Measurements from ENCODE around the gene C2orf72. TPM values are rescaled to one million over a fixed set of nuclear protein-coding genes. Genes with fewer than 3 reads are reported as not detected.

The C2orf72 gene
- total RNA-seq, 4 donors from 2014 or later: 0.06 to 0.83 (median 0.17) TPM; not detected in 1

GRCh38 chr2:231029563-231029962 lies 7.8 kb upstream of the C2orf72 start:
- H3K9me3 ChIP-seq: peaks cover 0 to 3% (median 0%) of the 10 kb centered on the region in 4 donors
- no peak overlapping the region for H3K4me3 ChIP-seq
- H3K27me3 ChIP-seq: peaks cover 0 to 43% (median 0%) of the 10 kb centered on the region in 4 donors
- TF ChIP-seq CTCF (IDR thresholded peaks at IDR 0.05) (no peak), EP300 (IDR thresholded peaks at IDR 0.05) (no peak), POLR2AphosphoS5 (IDR thresholded peaks at IDR 0.05) (no peak), POLR2A (IDR thresholded peaks at IDR 0.05; ENCODE audit: low read depth) (no peak)
- no peak for DNase-seq (ENCODE audit: extremely low spot score)
- no peaks in the 10 kb centered on the region for H3K4me1 ChIP-seq
- H3K27ac ChIP-seq (replicated peaks in 1 of 4): no peak overlapping the region
- WGBS: 84% methylated on average over 9 of the region's 9 CpGs
- H3K36me3 ChIP-seq: no peaks in the 10 kb centered on the region
- intact Hi-C loops (cut with DNase I): no loop called here

GRCh38 chr2:231030725-231031124 lies 6.6 kb upstream of the C2orf72 start:
- peaks cover 0 to 3% (median 0%) of the 10 kb centered on the region in 4 donors for H3K9me3 ChIP-seq
- intact Hi-C loops (cut with DNase I): no loop called here
- no peak overlapping the region for H3K4me3 ChIP-seq
- H3K27me3 ChIP-seq: peaks cover 0 to 51% (median 6%) of the 10 kb centered on the region in 4 donors
- H3K36me3 ChIP-seq: no peaks in the 10 kb centered on the region
- DNase-seq (ENCODE audit: extremely low spot score): no peak
- H3K4me1 ChIP-seq: no peaks in the 10 kb centered on the region
- no peak for TF ChIP-seq POLR2A (IDR thresholded peaks at IDR 0.05; ENCODE audit: low read depth)
- no peak for TF ChIP-seq EP300 (IDR thresholded peaks at IDR 0.05)
- TF ChIP-seq CTCF (IDR thresholded peaks at IDR 0.05): no peak
- TF ChIP-seq POLR2AphosphoS5 (IDR thresholded peaks at IDR 0.05): no peak
- 78% methylated on average over 3 of the region's 3 CpGs for WGBS
- no peak overlapping the region for H3K27ac ChIP-seq (replicated peaks in 1 of 4)

GRCh38 chr2:231032575-231033140 lies 4.7 kb upstream of the C2orf72 start:
- Histone ChIP-seq H3K4me3 (no peak overlapping the region), H3K27me3 (peaks cover 0 to 64% (median 20%) of the 10 kb centered on the region in 4 donors), H3K4me1 (peaks cover 0 to 9% (median 5%) of the 10 kb centered on the region in 4 donors), H3K36me3 (no peaks in the 10 kb centered on the region), H3K27ac (replicated peaks in 1 of 4) (no peak overlapping the region), H3K9me3 (peaks cover 0 to 3% (median 0%) of the 10 kb centered on the region in 4 donors)
- intact Hi-C loops (cut with DNase I): no loop called here
- no peak for DNase-seq (ENCODE audit: extremely low spot score)
- WGBS: 86% methylated on average over 4 of the region's 5 CpGs
- TF ChIP-seq CTCF (IDR thresholded peaks at IDR 0.05): no peak
- no peak for TF ChIP-seq POLR2AphosphoS5 (IDR thresholded peaks at IDR 0.05)
- TF ChIP-seq POLR2A (IDR thresholded peaks at IDR 0.05; ENCODE audit: low read depth): no peak
- TF ChIP-seq EP300 (IDR thresholded peaks at IDR 0.05): no peak

- Histone ChIP-seq H3K4me1 (peaks cover 0 to 15% (median 11%) of the 10 kb centered on the region in 4 donors), H3K27me3 (peaks cover 0 to 66% (median 25%) of the 10 kb centered on the region in 4 donors), H3K36me3 (no peaks in the 10 kb centered on the region), H3K4me3 (no peak overlapping the region), H3K9me3 (peaks cover 0 to 3% (median 0%) of the 10 kb centered on the region in 4 donors), H3K27ac (replicated peaks in 1 of 4) (no peak overlapping the region)
- DNase-seq (ENCODE audit: extremely low spot score): no peak
- intact Hi-C loops (cut with DNase I): no loop called here
- 65% methylated on average over 10 of the region's 11 CpGs for WGBS
- TF ChIP-seq POLR2A (IDR thresholded peaks at IDR 0.05; ENCODE audit: low read depth) (no peak), POLR2AphosphoS5 (IDR thresholded peaks at IDR 0.05) (no peak), CTCF (IDR thresholded peaks at IDR 0.05) (no peak), EP300 (IDR thresholded peaks at IDR 0.05) (no peak)
These were observed 3.9 kb upstream of the C2orf72 start for GRCh38 chr2:231033147-231034132.

Data from esophagus muscularis mucosa (tissue), 4 donors.